NCI-H1048 (cell line): Measurements from ENCODE around the gene SCN2B.
"Not testable (repeated sequence)": the region's sequence is repeated elsewhere in the genome, so short reads cannot be mapped to it uniquely, and the experiment has no call there.

Source experiments
- DNase-seq: peaks from one replicate; lab custom pipeline; 2025; lab: John Stamatoyannopoulos, UW

SCN2B gene

GRCh38 chr11:118206391-118207031, 30.1 kb upstream of the SCN2B start:
- DNase-seq, result no peak

DNA sequence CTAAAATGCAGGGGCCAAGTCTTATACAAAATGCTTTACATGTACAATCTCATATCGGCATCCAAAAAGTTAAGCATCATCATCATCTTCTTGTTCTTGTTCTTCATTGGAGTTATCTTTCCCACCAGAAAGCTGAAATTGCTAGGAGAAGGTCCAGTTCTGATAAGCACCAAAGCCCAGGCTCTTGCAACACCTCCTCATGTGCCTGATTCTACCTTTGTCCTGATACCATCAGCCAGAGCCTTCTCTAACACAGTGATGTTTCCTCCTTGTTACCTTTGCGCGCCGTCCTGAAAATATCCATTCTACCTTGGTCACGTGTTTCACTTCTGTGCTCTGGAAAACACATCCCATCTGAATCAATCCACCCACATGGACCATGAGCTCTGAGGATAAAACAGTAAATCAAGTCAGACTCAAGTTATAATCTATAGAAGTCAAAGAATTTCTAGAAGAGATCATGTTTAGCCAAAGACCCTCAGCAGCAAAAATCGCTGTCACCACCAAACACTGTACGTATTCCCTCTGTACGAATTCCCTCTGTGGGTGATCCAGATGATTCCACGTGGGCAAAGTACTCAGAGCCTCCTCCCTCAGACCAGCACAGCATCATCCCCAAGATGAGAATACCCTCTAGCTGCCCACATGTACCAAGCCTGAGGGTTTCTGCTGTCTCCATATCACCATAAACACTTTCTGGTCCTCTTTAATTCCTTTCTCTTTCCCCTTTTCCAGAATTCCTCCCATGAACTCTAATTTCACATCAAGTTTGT, 29.4 kb upstream of the SCN2B start:
- no peak for DNase-seq

GRCh38 chr11:118202599-118203422, 26.4 kb upstream of the SCN2B start:
- no peak for DNase-seq

- no peak for DNase-seq
Measured at GRCh38 chr11:118201966-118202365, 25.5 kb upstream of the SCN2B start.

DNA sequence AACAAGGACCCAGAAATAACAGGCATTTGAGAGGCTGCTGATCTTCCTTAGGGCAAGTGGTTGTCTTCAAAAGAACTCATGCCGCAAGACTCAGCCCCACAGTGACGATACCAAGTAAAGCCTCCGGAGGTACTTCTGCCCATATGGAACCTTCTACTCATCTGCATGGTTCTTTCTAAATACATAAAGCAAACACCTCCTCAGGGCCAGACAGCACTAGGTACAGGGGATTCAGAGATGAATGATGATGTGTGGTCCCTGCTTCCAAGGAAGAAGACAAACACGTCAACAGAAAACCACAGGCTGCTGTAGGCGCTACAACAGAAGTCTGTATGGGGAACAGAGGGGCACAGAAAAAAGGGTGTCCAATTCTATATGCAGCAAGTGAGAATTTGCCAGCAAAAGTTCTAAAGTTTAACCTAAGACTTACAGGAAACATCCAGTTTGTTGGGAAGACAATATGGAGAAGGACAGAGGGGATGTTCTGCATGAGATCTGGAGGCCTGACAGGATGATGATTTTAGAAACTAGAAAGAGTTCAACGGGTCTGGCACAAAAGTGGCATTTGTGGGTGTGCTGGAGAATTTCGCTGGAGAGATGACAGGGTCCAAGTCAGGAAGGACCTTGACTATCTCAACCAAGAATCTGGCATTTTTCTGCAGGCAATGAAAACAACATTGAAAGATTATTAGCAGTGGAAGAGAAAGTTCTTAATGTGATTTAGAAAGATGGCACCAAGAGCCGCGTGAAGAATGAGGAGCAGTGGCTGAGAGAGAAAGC, 24.7 kb upstream of the SCN2B start:
- no peak for DNase-seq

DNA sequence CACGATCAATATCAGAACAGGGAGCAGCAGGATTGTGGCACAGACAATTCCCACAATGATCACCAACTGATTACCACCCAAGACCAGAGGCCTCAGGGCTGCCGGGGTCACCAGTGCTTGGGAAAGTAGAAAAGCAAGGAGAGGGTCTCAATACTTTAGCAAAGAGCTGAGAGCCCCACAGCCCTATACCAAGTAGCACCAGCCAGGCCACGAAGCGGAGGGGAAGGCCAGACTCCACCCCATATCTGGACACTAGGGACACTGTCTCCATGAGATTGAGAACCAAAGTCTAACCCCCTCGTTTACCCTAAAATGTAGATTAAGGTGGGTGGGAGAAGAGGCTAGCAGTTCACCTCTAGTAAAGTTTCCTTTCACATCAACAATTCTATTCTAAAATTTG, 24.1 kb upstream of the SCN2B start:
- no peak for DNase-seq

DNA sequence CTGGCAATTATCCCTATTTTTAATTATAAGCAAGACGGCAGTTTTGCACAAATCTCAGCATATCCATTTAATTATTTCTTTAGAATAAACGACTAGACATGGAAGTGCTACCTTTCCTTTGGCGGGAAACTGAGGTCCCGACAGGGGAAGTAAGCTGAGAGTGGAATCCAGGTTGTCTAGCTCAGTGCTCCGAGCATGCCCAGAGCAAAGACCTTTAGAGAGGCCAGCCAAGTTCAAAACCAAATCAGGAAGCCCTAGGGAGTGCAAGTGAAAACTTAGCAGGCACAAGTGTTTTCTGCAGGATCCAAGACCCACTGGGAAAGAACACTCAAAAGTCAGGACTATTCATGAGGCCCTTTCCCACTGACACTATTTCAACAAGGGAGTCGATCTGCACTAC, 22.7 kb upstream of the SCN2B start:
- DNase-seq, result no peak

- DNase-seq, result no peak
Measured at GRCh38 chr11:118198370-118198769, 21.9 kb upstream of the SCN2B start.

DNA sequence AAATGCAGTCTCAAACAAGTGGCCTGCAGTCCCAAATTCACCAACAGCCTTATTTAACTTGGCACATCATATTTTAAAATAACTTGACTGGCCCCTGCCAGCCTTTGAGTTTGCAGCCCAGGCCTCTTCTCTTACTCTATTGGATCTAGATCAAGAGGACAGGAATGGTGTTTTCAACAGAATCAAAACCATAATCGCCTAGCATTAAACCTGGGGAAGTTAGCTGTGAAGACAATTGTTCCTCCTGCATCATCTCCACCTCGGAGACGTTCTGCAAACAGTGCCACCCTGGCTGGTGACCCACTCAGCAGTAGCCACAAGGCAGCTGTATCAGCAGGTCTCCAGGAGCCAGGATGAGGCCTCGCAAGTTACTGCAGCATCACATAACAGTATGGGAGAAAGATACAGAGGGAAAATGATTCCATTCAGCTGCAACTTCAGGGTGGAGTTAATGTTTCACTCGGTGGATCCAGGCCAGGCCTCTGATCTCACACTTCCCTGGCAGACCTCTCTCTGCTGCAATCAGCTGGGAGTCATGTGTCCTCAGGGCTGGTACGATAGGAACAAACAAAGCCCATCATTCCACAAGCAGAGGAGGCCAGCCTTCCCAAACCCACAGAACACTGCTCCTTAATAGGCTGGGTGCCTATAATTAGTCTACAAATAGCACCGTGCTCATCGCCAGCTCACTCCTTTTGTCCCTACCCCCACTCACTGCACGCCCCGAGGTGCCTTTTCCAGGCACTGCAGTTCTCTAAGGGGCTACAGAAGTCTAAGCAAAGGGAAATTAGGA, 18.6 kb upstream of the SCN2B start:
- no peak for DNase-seq

- no peak for DNase-seq
Measured at GRCh38 chr11:118193910-118194566, 17.6 kb upstream of the SCN2B start.

- not testable (repeated sequence) for DNase-seq
Measured at GRCh38 chr11:118192817-118193216, 16.4 kb upstream of the SCN2B start.

- DNase-seq, result not testable (repeated sequence)
Measured at GRCh38 chr11:118190942-118191506, 14.6 kb upstream of the SCN2B start.

DNA sequence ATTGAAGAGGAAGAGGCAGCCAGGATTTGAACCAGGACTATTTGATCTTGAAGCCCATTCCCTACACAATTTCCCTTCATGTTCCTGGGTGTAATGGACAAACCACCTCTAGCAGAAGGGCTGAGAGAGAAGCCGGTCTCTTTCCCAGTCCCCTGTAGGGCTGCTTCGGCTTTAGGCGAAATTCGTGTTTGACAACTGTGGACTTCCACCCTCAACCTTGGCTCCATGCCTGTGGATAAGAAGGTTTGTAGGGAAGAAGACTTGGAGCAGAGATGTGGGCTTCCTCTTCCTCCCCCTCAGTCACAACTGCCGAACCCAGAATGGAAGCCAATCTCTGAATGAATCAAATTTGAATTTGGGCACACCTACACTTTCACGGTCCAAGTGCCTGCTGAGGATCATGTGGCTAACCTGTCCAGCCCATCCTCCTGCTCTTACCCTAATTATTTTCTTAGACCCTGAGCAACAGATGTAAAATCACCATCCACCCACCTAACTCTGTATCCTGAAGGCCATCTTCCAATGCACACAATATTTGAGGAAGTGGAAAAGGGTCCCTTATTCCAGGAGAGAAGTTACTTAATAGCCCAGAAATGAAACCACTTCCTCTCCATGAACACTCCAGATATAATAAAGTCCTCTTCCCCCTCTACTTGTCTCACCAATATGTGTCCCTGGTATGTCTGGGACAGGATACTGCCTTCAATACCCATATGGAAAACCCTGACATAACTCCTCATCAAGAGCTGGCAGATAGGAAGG, 10.1 kb upstream of the SCN2B start:
- no peak for DNase-seq

GRCh38 chr11:118184784-118185579, 8.5 kb upstream of the SCN2B start:
- DNase-seq, result no peak

- not testable (repeated sequence) for DNase-seq
Measured at GRCh38 chr11:118183691-118184090, 7.3 kb upstream of the SCN2B start.

DNA sequence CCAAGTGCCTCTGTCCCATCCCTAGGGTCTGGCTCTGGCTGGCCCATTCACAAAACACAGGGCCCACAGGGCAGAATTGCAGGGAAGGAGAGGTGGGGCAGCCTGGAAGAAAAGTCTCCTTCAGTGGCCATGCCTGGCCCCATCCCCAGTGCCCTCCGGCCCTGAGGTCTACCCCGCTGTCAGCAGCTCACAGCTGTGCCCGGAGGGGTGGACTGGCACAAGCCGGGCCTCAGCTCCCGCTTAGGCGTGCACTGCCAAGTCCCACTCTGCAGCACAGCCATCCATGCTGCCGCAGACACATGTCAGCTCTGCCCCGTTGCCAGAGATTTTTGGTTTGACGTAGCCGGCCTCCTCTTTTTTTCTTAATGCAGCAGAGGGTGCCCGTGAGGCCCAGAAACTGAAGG, 3.9 kb upstream of the SCN2B start:
- no peak for DNase-seq

- no peak for DNase-seq
Measured at GRCh38 chr11:118176778-118177134, 317 bp upstream of the SCN2B start.

GRCh38 chr11:118175031-118175992, 1.1 kb downstream of the SCN2B start:
- no peak for DNase-seq
